IMR-90 (cell line): Measurements from ENCODE around the gene UCP3. TPM values are rescaled to one million over a fixed set of nuclear protein-coding genes. Genes with fewer than 3 reads are reported as not detected.

Experiments used
- ATAC-seq: fragments of 200-7000 bp; cut with Tn5 transposase; 2 replicates; pipeline ENCODE4 v1.9.1; 2020; ENCODE audit warnings: low read depth, mild to moderate bottlenecking, moderate library complexity
- BruUV-seq: library from RNA; stranded (reverse); fragments of 400-500 nt; replicated peaks from 2 replicates; lab custom pipeline; 2021; lab: Mats Ljungman, UMichigan
- CTCF ChIA-PET: fragments of 300-600 bp; formaldehyde crosslinking; extraction: SDS; loops from one replicate; lab custom pipeline; 2021; ENCODE audit warnings: antibody characterized with exemption; lab: Yijun Ruan, JAX
- POLR2A ChIA-PET: fragments of 300-600 bp; sonication (Branson Sonifier 250); formaldehyde crosslinking; loops from one replicate; lab custom pipeline; 2022; ENCODE audit warnings: antibody characterized with exemption; ENCODE audit not compliant: unreplicated experiment; lab: Charles Lee
- DNase-seq: peaks from one replicate; pipeline ENCODE4 v3.0.0; 2013
- H2AFZ ChIP-seq: replicated peaks from 2 replicates; pipeline ENCODE3; 2013; ENCODE audit warnings: low read length, mild to moderate bottlenecking; ENCODE audit not compliant: poor library complexity
- H2AK5ac ChIP-seq: 2 replicates; pipeline ENCODE4 v1.6.1; 2013; ENCODE audit warnings: low read depth, low read length, inconsistent platforms
- H2AK9ac ChIP-seq: replicated peaks from 2 replicates; pipeline ENCODE3; 2013; ENCODE audit warnings: mild to moderate bottlenecking, low read depth, low read length, moderate library complexity; ENCODE audit not compliant: poor library complexity
- H2BK120ac ChIP-seq: 2 replicates; pipeline ENCODE4 v1.6.1; 2013; ENCODE audit warnings: low read depth, low read length, inconsistent platforms
- H2BK15ac ChIP-seq: 3 replicates; pipeline ENCODE4 v1.6.1; 2013; ENCODE audit warnings: low read depth, low read length, inconsistent platforms
- H2BK20ac ChIP-seq: 2 replicates; pipeline ENCODE4 v1.6.1; 2013; ENCODE audit warnings: low read depth, mild to moderate bottlenecking, inconsistent platforms, low read length, moderate library complexity
- H2BK5ac ChIP-seq: 2 replicates; pipeline ENCODE4 v1.6.1; 2013; ENCODE audit warnings: mild to moderate bottlenecking, low read depth, low read length, inconsistent platforms; ENCODE audit not compliant: poor library complexity, severe bottlenecking
- H3K14ac ChIP-seq: replicated peaks from 2 replicates; pipeline ENCODE4 v1.6.1; 2013; ENCODE audit warnings: low read depth, low read length, inconsistent platforms
- H3K18ac ChIP-seq: 2 replicates; pipeline ENCODE4 v1.6.1; 2013; ENCODE audit warnings: low read depth, low read length, control low read depth
- H3K23ac ChIP-seq: 2 replicates; pipeline ENCODE4 v1.6.1; 2013; ENCODE audit warnings: low read depth, low read length, inconsistent platforms
- H3K27ac ChIP-seq: 2 replicates; pipeline ENCODE4 v1.5.1; 2013; ENCODE audit warnings: mild to moderate bottlenecking, control low read depth, low read length; ENCODE audit not compliant: insufficient read depth
- H3K27me3 ChIP-seq: 2 replicates; pipeline ENCODE4 v1.6.1; 2013; ENCODE audit warnings: low read length; ENCODE audit not compliant: control insufficient read depth, insufficient read depth
- H3K36me3 ChIP-seq: 2 replicates; pipeline ENCODE4 v1.6.1; 2013; ENCODE audit warnings: low read length, mixed read lengths; ENCODE audit not compliant: control insufficient read depth, insufficient read depth
- H3K4ac ChIP-seq: 2 replicates; pipeline ENCODE4 v1.6.1; 2013; ENCODE audit warnings: low read depth, low read length, inconsistent platforms
- H3K4me1 ChIP-seq: 2 replicates; pipeline ENCODE4 v1.6.1; 2013; ENCODE audit warnings: low read length, mixed read lengths; ENCODE audit not compliant: control insufficient read depth, insufficient read depth
- H3K4me2 ChIP-seq: 2 replicates; pipeline ENCODE4 v1.6.1; 2013; ENCODE audit warnings: low read depth, mild to moderate bottlenecking, control low read depth, low read length, moderate library complexity
- H3K4me3 ChIP-seq: 2 replicates; pipeline ENCODE4 v1.5.1; 2013; ENCODE audit warnings: low read depth, mild to moderate bottlenecking, control low read depth, low read length, moderate library complexity; ENCODE audit not compliant: insufficient read depth
- H3K56ac ChIP-seq: 2 replicates; pipeline ENCODE4 v1.6.1; 2013; ENCODE audit warnings: low read length, inconsistent platforms; ENCODE audit not compliant: insufficient read depth; ENCODE audit errors: extremely low read depth
- H3K79me1 ChIP-seq, 2 experiments: 2 replicates each; pipeline ENCODE4 v1.6.1; 2013; ENCODE audit warnings: low read length in 2 of 2, inconsistent platforms in 1 of 2, low read depth in 1 of 2
- H3K9ac ChIP-seq: 2 replicates; pipeline ENCODE4 v1.6.1; 2013; ENCODE audit warnings: low read depth, low read length, control low read depth
- H3K9me1 ChIP-seq: 2 replicates; pipeline ENCODE4 v1.6.1; 2013; ENCODE audit warnings: low read length, inconsistent platforms; ENCODE audit not compliant: insufficient read depth
- H3K9me3 ChIP-seq: 2 replicates; pipeline ENCODE4 v1.6.1; 2013; ENCODE audit warnings: low read length; ENCODE audit not compliant: control insufficient read depth, insufficient read depth
- H4K20me1 ChIP-seq: 2 replicates; pipeline ENCODE4 v1.6.1; 2013; ENCODE audit warnings: low read length, inconsistent platforms; ENCODE audit not compliant: insufficient read depth
- H4K5ac ChIP-seq: 2 replicates; pipeline ENCODE4 v1.6.1; 2013; ENCODE audit warnings: mild to moderate bottlenecking, low read depth, low read length, control low read depth
- H4K8ac ChIP-seq, 2 experiments: 2 replicates each; pipeline ENCODE4 v1.6.1; 2013; ENCODE audit warnings: low read depth in 2 of 2, low read length in 2 of 2, control low read depth in 1 of 2, inconsistent platforms in 1 of 2
- H4K91ac ChIP-seq: 2 replicates; pipeline ENCODE4 v1.6.1; 2013; ENCODE audit warnings: low read depth, low read length, inconsistent platforms; ENCODE audit not compliant: insufficient read depth
- CEBPB ChIP-seq: IDR thresholded peaks from 2 replicates; pipeline ENCODE4 v1.6.1; 2012; ENCODE audit warnings: low read depth, low read length, improper control_type of control experiment
- FOS ChIP-seq: fragments of 150-350 bp; IDR thresholded peaks from 2 replicates; pipeline ENCODE4 v1.6.1; 2016; ENCODE audit warnings: low read depth, low read length
- WGBS, 2 experiments: methylation state at CpG; one replicate each; pipeline versions ENCODE4 v1.1.5 to v1.1.7; 2013; ENCODE audit warnings: missing lambda C conversion rate in 2 of 2; ENCODE audit not compliant: insufficient read length in 1 of 2; ENCODE audit errors: extremely low coverage in 2 of 2; 5-methylcytosine and 5-hydroxymethylcytosine counted together
- dilution Hi-C: fragments of 300-500 bp; cut with HindIII; formaldehyde crosslinking; loops from one replicate; pipeline ENCODE4 v1.14.3; 2018; ENCODE audit warnings: low sequenced_read_pairs; ENCODE audit not compliant: unreplicated experiment
- in situ Hi-C: fragments of 300-500 bp; cut with MboI; formaldehyde crosslinking; loops from 3 replicates; pipeline ENCODE4 v1.14.3; 2019; ENCODE audit warnings: low sequenced_read_pairs, inconsistent platforms, mixed read lengths
- intact Hi-C: fragments of 100-400 bp; cut with micrococcal nuclease; formaldehyde crosslinking; loops from 2 replicates; pipeline ENCODE4 v1.10.0; 2022
- polyA plus RNA-seq, 3 experiments: library from polyadenylated mRNA; depleted of rRNA; stranded (reverse); fragments of >200 nt; gene quantifications; 2 replicates each; pipeline ENCODE4 v1.2.3, GENCODE V29; 2012; ENCODE audit warnings: low replicate concordance in 1 of 3
- total RNA-seq: library from RNA; depleted of rRNA; stranded (reverse); fragments of >200 nt; gene quantifications from 2 replicates; pipeline ENCODE4 v1.2.3, GENCODE V29; 2012

Gene UCP3
- total and polyA plus RNA-seq, 2 of the 4 experiments (the other 2 are of a cell fraction): under 0.01 to 0.80 TPM

- Histone ChIP-seq H3K18ac (no peak overlapping the region), H3K9ac (no peak overlapping the region), H3K23ac (no peak overlapping the region), H3K27ac (no peak overlapping the region), H3K9me3 (no peaks in the 10 kb centered on the region), H2AFZ (no peak overlapping the region), H4K8ac (no peak overlapping the region; a peak in 1 of 4 replicates), H3K4me2 (no peak overlapping the region), H2BK5ac (peak overlapping the region; percentile 20), H3K9me1 (peaks cover 18% of the 10 kb centered on the region), H3K14ac (no peak overlapping the region), H2AK5ac (no peak overlapping the region), H2BK15ac (no peak overlapping the region), H3K79me1 (no peaks in the 10 kb centered on the region), H3K56ac (no peak overlapping the region), H4K20me1 (no peaks in the 10 kb centered on the region), H3K4ac (no peak overlapping the region), H4K5ac (no peak overlapping the region), H2BK20ac (no peak overlapping the region), H3K36me3 (peaks cover 28% of the 10 kb centered on the region), H3K4me3 (no peak overlapping the region), H2BK120ac (no peak overlapping the region), H4K91ac (no peak overlapping the region), H3K4me1 (peaks cover 7% of the 10 kb centered on the region), H3K27me3 (no peaks in the 10 kb centered on the region), H2AK9ac (no peak overlapping the region)
- POLR2A ChIA-PET: interaction anchor here (0.5 kb wide), 2 partner anchors 16 to 1791 kb away, joined by 3 to 4 read pairs; no protein-coding TSS in a partner anchor
- DNase-seq (peak; percentile 72), ATAC-seq (peak; percentile 84)
- no peak for TF ChIP-seq FOS
- TF ChIP-seq CEBPB: 0 out of 2 replicates have a peak, but pooled peaks have one; percentile 7
- CTCF ChIA-PET: no interaction called here
- intact Hi-C loops: no loop called here
- WGBS, 2 experiments: no CpG with 5 or more reads among the region's 1 CpG
- dilution Hi-C loops: no loop called here
- in situ Hi-C loops: no loop called here
- BruUV-seq: no TSS peak
These were observed 26.4 kb upstream of the UCP3 start for GRCh38 chr11:74035264-74035663.
